Suprapubic skin (tissue), 4 donors: Measurements from ENCODE around the gene UBE2F.
"Not testable (repeated sequence)": the region's sequence is repeated elsewhere in the genome, so short reads cannot be mapped to it uniquely, and the experiment has no call there.

Experiments used
- POLR2A ChIP-seq, 2 donors: fragments of 450-650 bp; IDR thresholded peaks; one replicate each; pipeline ENCODE4 v1.6.1; 2017; ENCODE audit warnings: antibody characterized with exemption in 2 of 2, mild to moderate bottlenecking in 2 of 2, moderate library complexity in 2 of 2
- POLR2AphosphoS5 ChIP-seq, 3 donors: sonication (generic); formaldehyde crosslinking; IDR thresholded peaks; one replicate each; pipeline ENCODE4 v1.6.1; 2017; ENCODE audit warnings: antibody characterized with exemption in 3 of 3
- TF ChIP-seq, protein P1 (sequence below), 2 donors: fragments of 200-600 bp in 1 of 2; fragments of 450-650 bp in 1 of 2; sonication (generic) in 1 of 2; IDR thresholded peaks; one replicate each; pipeline ENCODE4 v1.5.1; 2016 to 2019; ENCODE audit warnings: antibody characterized with exemption in 2 of 2, mild to moderate bottlenecking in 1 of 2, moderate library complexity in 1 of 2

DNA sequence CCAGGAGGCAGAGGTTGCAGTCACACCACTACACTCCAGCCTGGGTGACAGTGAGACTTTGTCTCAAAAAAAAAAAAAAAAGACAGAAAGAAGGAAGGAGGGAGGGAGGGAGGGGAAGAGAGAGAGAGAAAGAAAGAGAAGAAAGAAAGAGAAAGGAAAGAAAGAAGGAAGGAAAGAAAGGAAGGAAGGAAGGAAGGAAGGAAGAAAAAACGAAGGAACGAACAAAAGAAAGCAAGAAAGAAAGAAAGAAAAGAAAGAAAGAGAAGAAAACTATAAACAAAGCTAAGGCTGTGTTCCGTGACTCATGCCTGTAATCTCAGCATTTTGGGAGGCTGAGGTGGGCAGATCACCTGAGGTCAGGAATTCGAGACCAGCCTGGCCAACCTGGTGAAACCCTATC is 15.5 kb upstream of the UBE2F start:
- TF ChIP-seq, protein P1, sequence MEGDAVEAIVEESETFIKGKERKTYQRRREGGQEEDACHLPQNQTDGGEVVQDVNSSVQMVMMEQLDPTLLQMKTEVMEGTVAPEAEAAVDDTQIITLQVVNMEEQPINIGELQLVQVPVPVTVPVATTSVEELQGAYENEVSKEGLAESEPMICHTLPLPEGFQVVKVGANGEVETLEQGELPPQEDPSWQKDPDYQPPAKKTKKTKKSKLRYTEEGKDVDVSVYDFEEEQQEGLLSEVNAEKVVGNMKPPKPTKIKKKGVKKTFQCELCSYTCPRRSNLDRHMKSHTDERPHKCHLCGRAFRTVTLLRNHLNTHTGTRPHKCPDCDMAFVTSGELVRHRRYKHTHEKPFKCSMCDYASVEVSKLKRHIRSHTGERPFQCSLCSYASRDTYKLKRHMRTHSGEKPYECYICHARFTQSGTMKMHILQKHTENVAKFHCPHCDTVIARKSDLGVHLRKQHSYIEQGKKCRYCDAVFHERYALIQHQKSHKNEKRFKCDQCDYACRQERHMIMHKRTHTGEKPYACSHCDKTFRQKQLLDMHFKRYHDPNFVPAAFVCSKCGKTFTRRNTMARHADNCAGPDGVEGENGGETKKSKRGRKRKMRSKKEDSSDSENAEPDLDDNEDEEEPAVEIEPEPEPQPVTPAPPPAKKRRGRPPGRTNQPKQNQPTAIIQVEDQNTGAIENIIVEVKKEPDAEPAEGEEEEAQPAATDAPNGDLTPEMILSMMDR (IDR thresholded peaks at IDR 0.05), result not testable (repeated sequence)
- not testable (repeated sequence) for TF ChIP-seq POLR2A, POLR2AphosphoS5 (IDR thresholded peaks at IDR 0.05)
